Activated CD4-positive, alpha-beta memory T cell treated with anti-CD3 and anti-CD28 coated beads, Interleukin-2, amount 10 ng/mL, durations not matched to agents 7 days and 5 days (primary cell): ENCODE results near the gene LST1. TPM values are rescaled to one million over a fixed set of nuclear protein-coding genes. Genes with fewer than 3 reads are reported as not detected.

Experiments
- CTCF ChIA-PET: fragments of 350-600 bp; sonication (Branson Sonifier 250); formaldehyde crosslinking; loops from one replicate; lab custom pipeline; 2021; ENCODE audit warnings: antibody characterized with exemption, inconsistent platforms; lab: Charles Lee
- POLR2A ChIA-PET: fragments of 350-600 bp; sonication (Branson Sonifier 250); formaldehyde crosslinking; loops from one replicate; lab custom pipeline; 2021; ENCODE audit warnings: antibody characterized with exemption; lab: Charles Lee
- DNase-seq: peaks from one replicate; pipeline ENCODE4 v3.0.0-alpha.2; 2020
- H3K27ac Mint-ChIP-seq: one replicate; pipeline ENCODE4 v1.8.0; 2021; ENCODE audit warnings: mild to moderate bottlenecking, mixed read lengths
- H3K27me3 Mint-ChIP-seq: one replicate; pipeline ENCODE4 v1.8.0; 2021; ENCODE audit warnings: mixed read lengths
- H3K36me3 Mint-ChIP-seq: one replicate; pipeline ENCODE4 v1.8.0; 2021; ENCODE audit warnings: low read depth, mixed read lengths
- H3K4me1 Mint-ChIP-seq: one replicate; pipeline ENCODE4 v1.8.0; 2021; ENCODE audit warnings: mixed read lengths
- H3K4me3 Mint-ChIP-seq: one replicate; pipeline ENCODE4 v1.8.0; 2021; ENCODE audit warnings: mild to moderate bottlenecking, mixed read lengths
- H3K9me3 Mint-ChIP-seq: one replicate; pipeline ENCODE4 v1.8.0; 2021; ENCODE audit warnings: mixed read lengths
- total RNA-seq, 2 experiments: library from RNA; stranded (reverse); gene quantifications; one replicate each; pipeline ENCODE4 v1.2.3, GENCODE V29; 2021

Gene LST1
- total RNA-seq, 2 experiments from 2014 or later: 69.8 to 74.5 TPM

DNA sequence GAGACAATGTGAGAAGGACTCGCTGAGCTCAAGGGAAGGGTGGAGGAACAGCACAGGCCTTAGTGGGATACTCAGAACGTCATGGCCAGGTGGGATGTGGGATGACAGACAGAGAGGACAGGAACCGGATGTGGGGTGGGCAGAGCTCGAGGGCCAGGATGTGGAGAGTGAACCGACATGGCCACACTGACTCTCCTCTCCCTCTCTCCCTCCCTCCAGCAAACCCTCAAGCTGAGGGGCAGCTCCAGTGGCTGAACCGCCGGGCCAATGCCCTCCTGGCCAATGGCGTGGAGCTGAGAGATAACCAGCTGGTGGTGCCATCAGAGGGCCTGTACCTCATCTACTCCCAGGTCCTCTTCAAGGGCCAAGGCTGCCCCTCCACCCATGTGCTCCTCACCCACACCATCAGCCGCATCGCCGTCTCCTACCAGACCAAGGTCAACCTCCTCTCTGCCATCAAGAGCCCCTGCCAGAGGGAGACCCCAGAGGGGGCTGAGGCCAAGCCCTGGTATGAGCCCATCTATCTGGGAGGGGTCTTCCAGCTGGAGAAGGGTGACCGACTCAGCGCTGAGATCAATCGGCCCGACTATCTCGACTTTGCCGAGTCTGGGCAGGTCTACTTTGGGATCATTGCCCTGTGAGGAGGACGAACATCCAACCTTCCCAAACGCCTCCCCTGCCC is 9.0 kb upstream of the LST1 start:
- POLR2A ChIA-PET: interaction anchor here (1.0 to 36.9 kb wide), 13 partner anchors 5 to 1394 kb away, joined by 3 to 1578 read pairs (median 21); partner anchors contain the start of genes ATP6V1G2, BAG6, C6orf47 and CLIC1

GRCh38 chr6:31577579-31577966 is 8.5 kb upstream of the LST1 start:
- Mint-ChIP-seq H3K36me3 (peaks cover 73% of the 10 kb centered on the region), H3K27me3 (no peaks in the 10 kb centered on the region), H3K9me3 (no peaks in the 10 kb centered on the region), H3K27ac (peak overlapping the region; percentile 96), H3K4me1 (peaks cover 58% of the 10 kb centered on the region), H3K4me3 (peak overlapping the region; percentile 94)
- DNase-seq: no peak
- ChIA-PET CTCF (interaction anchor here (1.7 to 18.7 kb wide), 5 partner anchors 7 to 76 kb away, joined by 5 to 640 read pairs (median 70); partner anchors contain the start of genes ATP6V1G2, DDX39B, LST1 and LTB), POLR2A (interaction anchor here (1.4 to 36.9 kb wide), 10 partner anchors 5 to 1394 kb away, joined by 4 to 1578 read pairs (median 52); partner anchors contain the start of genes ATP6V1G2, BAG6, CLIC1 and DDX39B)

More for the DNA sequence above, 9.0 kb upstream of the LST1 start:
- Mint-ChIP-seq H3K4me1 (peaks cover 60% of the 10 kb centered on the region), H3K9me3 (no peaks in the 10 kb centered on the region), H3K27me3 (no peaks in the 10 kb centered on the region), H3K4me3 (peak overlapping the region; percentile 94), H3K27ac (peak overlapping the region; percentile 96), H3K36me3 (peaks cover 71% of the 10 kb centered on the region)
- CTCF ChIA-PET: interaction anchor here (0.5 to 18.7 kb wide), 8 partner anchors 8 to 77 kb away, joined by 3 to 640 read pairs (median 20); partner anchors contain the start of genes ATP6V1G2, DDX39B, LST1 and LTB
- DNase-seq: peak; percentile 86

GRCh38 chr6:31578184-31579118 is 7.6 kb upstream of the LST1 start:
- CTCF ChIA-PET: interaction anchor here (5.2 to 18.7 kb wide), 5 partner anchors 6 to 32 kb away, joined by 28 to 640 read pairs (median 70); partner anchors contain the start of genes ATP6V1G2, DDX39B, LST1 and LTA
- peak overlapping the region; percentile 94 for H3K27ac Mint-ChIP-seq
- no peaks in the 10 kb centered on the region for H3K27me3 Mint-ChIP-seq
- no peaks in the 10 kb centered on the region for H3K9me3 Mint-ChIP-seq
- peak overlapping the region; percentile 91 for H3K4me3 Mint-ChIP-seq
- H3K4me1 Mint-ChIP-seq: peaks cover 57% of the 10 kb centered on the region
- POLR2A ChIA-PET: interaction anchor here (1.4 to 36.9 kb wide), 8 partner anchors 6 to 86 kb away, joined by 3 to 1578 read pairs (median 106); partner anchors contain the start of genes ATP6V1G2, BAG6, DDX39B and GPANK1
- H3K36me3 Mint-ChIP-seq: peaks cover 76% of the 10 kb centered on the region
- peak; percentile 32 for DNase-seq

DNA sequence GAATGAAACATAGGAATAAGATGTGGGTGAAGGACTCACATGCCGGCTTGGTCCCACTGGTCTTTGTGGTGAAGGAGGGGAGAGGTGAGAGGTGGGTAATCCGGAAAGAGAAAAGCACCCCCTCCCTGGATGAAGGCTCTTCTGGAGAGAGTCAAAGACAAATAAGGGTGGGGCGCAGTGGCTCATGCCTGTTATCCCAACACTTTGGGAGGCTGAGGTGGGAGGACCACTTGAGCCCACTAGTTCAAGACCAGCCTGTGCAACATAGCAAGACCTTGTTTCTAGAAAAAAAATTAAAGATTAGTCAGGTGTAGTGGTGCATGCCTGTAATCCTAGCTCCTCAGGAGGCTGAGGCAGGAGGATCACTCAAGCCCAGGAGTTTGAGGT is 7.0 kb upstream of the LST1 start:
- H3K9me3 Mint-ChIP-seq: no peaks in the 10 kb centered on the region
- POLR2A ChIA-PET: interaction anchor here (1.4 to 36.9 kb wide), 7 partner anchors 6 to 85 kb away, joined by 3 to 1578 read pairs (median 162); partner anchors contain the start of genes ATP6V1G2, BAG6, DDX39B and GPANK1
- H3K36me3 Mint-ChIP-seq: peaks cover 79% of the 10 kb centered on the region

GRCh38 chr6:31579546-31580437 is 6.3 kb upstream of the LST1 start:
- Mint-ChIP-seq H3K27me3 (no peaks in the 10 kb centered on the region), H3K27ac (peak overlapping the region; percentile 94), H3K4me1 (peaks cover 55% of the 10 kb centered on the region), H3K36me3 (peaks cover 79% of the 10 kb centered on the region), H3K4me3 (peak overlapping the region; percentile 91), H3K9me3 (no peaks in the 10 kb centered on the region)
- peak; percentile 45 for DNase-seq
- POLR2A ChIA-PET: interaction anchor here (1.6 to 36.9 kb wide), 7 partner anchors 5 to 159 kb away, joined by 6 to 1578 read pairs (median 162); partner anchors contain the start of genes ATP6V1G2, CLIC1, DDX39B and GPANK1
- CTCF ChIA-PET: interaction anchor here (1.0 to 18.7 kb wide), 9 partner anchors 10 to 250 kb away, joined by 4 to 640 read pairs (median 8); partner anchors contain the start of genes ATP6V1G2, BAG6, C6orf47 and DDX39B

More for the DNA sequence above, 7.0 kb upstream of the LST1 start:
- DNase-seq: no peak
- peak overlapping the region; percentile 94 for H3K27ac Mint-ChIP-seq
- CTCF ChIA-PET: interaction anchor here (7.7 to 18.7 kb wide), 3 partner anchors 10 to 33 kb away, joined by 63 to 640 read pairs (median 400); partner anchors contain the start of genes ATP6V1G2, DDX39B, LTA and NCR3
- peaks cover 57% of the 10 kb centered on the region for H3K4me1 Mint-ChIP-seq
- H3K4me3 Mint-ChIP-seq: peak overlapping the region; percentile 91
- H3K27me3 Mint-ChIP-seq: no peaks in the 10 kb centered on the region

DNA sequence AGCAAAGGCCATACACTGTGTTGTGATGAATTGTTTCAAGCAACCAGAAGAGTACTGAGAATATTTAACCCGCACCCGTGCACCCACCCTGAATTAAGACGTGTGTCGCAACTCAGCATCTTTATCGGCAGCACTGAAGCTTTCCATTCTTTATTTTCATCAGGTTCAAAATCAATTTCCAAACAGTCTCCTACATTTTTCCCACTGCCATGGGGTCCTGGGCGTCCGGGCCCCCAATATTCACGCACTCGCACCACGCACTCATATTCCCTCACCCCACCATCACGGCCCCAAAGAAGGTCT is 5.7 kb upstream of the LST1 start:
- POLR2A ChIA-PET: interaction anchor here (0.9 to 36.9 kb wide), 9 partner anchors 5 to 158 kb away, joined by 6 to 1578 read pairs (median 32); partner anchors contain the start of genes ATP6V1G2, CLIC1, DDX39B and GPANK1
- Mint-ChIP-seq H3K4me3 (peak overlapping the region; percentile 91), H3K36me3 (peaks cover 78% of the 10 kb centered on the region), H3K4me1 (peaks cover 55% of the 10 kb centered on the region), H3K9me3 (no peaks in the 10 kb centered on the region), H3K27me3 (no peaks in the 10 kb centered on the region), H3K27ac (peak overlapping the region; percentile 94)
- no peak for DNase-seq
- CTCF ChIA-PET: interaction anchor here (1.0 to 18.7 kb wide), 9 partner anchors 11 to 250 kb away, joined by 4 to 640 read pairs (median 8); partner anchors contain the start of genes ATP6V1G2, BAG6, C6orf47 and DDX39B

- peaks cover 77% of the 10 kb centered on the region for H3K36me3 Mint-ChIP-seq
- DNase-seq: peak; percentile 89
- peaks cover 58% of the 10 kb centered on the region for H3K4me1 Mint-ChIP-seq
- no peaks in the 10 kb centered on the region for H3K27me3 Mint-ChIP-seq
- H3K9me3 Mint-ChIP-seq: no peaks in the 10 kb centered on the region
- H3K4me3 Mint-ChIP-seq: peak overlapping the region; percentile 91
- peak overlapping the region; percentile 94 for H3K27ac Mint-ChIP-seq
- ChIA-PET CTCF (interaction anchor here (1.0 to 18.7 kb wide), 11 partner anchors 11 to 249 kb away, joined by 3 to 640 read pairs (median 4); partner anchors contain the start of genes ATP6V1G2, BAG6, C6orf47 and DDX39B), POLR2A (interaction anchor here (0.9 to 36.9 kb wide), 11 partner anchors 4 to 1257 kb away, joined by 3 to 1578 read pairs (median 15); partner anchors contain the start of genes ATP6V1G2, CLIC1, CSNK2B and DDX39B)
Observed at GRCh38 chr6:31580807-31581433, 5.2 kb upstream of the LST1 start.

DNA sequence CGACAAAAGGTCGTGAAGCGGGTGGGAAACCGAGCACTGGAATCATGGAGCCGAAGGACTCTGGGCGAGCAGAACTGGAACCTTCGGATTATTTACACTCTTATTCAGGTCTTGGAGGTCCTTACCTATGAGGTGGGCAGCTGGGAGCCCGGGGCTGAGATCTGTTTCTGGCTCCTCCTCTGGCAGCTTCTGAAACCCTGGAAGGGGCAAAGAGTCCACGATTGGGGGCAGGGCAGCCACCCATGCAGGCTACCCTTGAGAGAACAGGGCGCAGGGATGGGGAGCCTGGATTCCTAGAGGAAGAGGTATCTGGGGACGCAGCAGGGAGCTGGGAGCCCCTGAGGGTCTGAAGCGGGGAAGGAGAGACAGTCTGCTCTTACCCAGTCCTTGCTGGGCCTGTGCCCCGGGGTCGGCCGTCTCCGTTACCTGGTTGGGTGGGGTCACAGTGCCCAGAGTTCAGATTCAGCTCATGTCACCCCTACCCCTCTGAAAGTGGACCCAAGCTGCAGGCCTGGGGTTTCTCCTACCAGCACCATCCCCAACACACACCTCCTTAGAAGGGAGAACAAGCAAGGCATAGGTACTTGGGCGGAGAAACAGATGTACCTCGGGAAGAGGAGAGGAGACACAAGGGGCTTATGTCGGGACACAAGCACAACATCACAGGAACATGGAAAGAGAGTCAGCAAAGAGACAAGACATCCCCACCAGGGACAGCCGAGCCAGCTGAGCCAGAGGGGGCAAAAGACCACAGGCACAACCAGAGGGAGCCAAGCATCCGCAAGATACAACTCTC is 4.4 kb upstream of the LST1 start:
- DNase-seq: peak; percentile 38
- peak overlapping the region; percentile 94 for H3K27ac Mint-ChIP-seq
- H3K4me3 Mint-ChIP-seq: peak overlapping the region; percentile 91
- H3K4me1 Mint-ChIP-seq: peaks cover 65% of the 10 kb centered on the region
- H3K36me3 Mint-ChIP-seq: peaks cover 70% of the 10 kb centered on the region
- H3K9me3 Mint-ChIP-seq: no peaks in the 10 kb centered on the region
- no peaks in the 10 kb centered on the region for H3K27me3 Mint-ChIP-seq
- ChIA-PET CTCF (interaction anchor here (1.0 to 18.7 kb wide), 10 partner anchors 6 to 249 kb away, joined by 3 to 640 read pairs (median 12); partner anchors contain the start of genes ATP6V1G2, DDX39B, LTA and NCR3), POLR2A (interaction anchor here (0.5 to 36.9 kb wide), 15 partner anchors 4 to 1390 kb away, joined by 3 to 1578 read pairs (median 9); partner anchors contain the start of genes ATP6V1G2, CLIC1, CSNK2B and DDX39B)

DNA sequence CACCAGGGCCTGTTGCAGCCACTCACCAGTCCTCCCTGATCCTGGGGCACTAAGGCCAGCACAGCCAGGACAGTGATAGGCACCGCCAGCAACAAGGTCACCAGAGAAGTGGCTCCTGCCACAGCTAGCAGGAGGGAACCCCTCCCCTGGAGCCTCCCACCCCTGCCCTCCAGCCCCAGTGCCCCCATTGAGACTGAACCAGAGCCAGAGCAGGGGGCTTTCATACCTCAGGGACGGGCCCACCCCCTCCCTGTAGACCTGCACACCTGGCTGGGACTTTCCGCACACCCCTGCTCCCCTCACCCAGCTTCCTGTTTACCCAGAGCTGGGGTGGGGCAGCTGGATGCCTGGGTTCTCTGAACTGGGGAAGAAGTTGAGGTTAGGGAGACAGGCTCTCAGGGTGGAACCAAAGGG is 3.8 kb upstream of the LST1 start, which contains the start of gene LTB:
Gene LTB (minus strand): TSS at position 195 of the 414 bp plus-strand sequence. CDS start 7 bp downstream, at position 188.
- Mint-ChIP-seq H3K27ac (peak within 1 kb of the TSS; percentile 94), H3K27me3 (no peaks in the 10 kb centered on the region), H3K4me1 (peaks cover 65% of the 10 kb centered on the region), H3K4me3 (peak within 1 kb of the TSS; percentile 91), H3K9me3 (no peaks in the 10 kb centered on the region), H3K36me3 (peaks cover 69% of the 10 kb centered on the region)
- ChIA-PET CTCF (interaction anchor here (0.7 to 18.7 kb wide), 9 partner anchors 7 to 89 kb away, joined by 3 to 640 read pairs (median 15); partner anchors contain the start of genes ATP6V1G2, DDX39B, LTA and NCR3), POLR2A (interaction anchor here (0.8 to 36.9 kb wide), 16 partner anchors 3 to 1389 kb away, joined by 3 to 1578 read pairs (median 8); partner anchors contain the start of genes ATP6V1G2, C6orf47, CLIC1 and CSNK2B)
- peak; percentile 74 for DNase-seq
